K562 treated with DMSO at 1 percent for 12 hours (cell line): Measurements from ENCODE around the gene FOXB1. TPM values are rescaled to one million over a fixed set of nuclear protein-coding genes. Genes with fewer than 3 reads are reported as not detected.

Experiments used
- total RNA-seq: library from RNA; unstranded; fragments of 300-600 nt; gene quantifications from 2 replicates; pipeline ENCODE4 v1.2.3, GENCODE V29; 2022; ENCODE audit not compliant: insufficient read depth

FOXB1 gene
- total RNA-seq, result not detected in 2 replicates

DNA sequence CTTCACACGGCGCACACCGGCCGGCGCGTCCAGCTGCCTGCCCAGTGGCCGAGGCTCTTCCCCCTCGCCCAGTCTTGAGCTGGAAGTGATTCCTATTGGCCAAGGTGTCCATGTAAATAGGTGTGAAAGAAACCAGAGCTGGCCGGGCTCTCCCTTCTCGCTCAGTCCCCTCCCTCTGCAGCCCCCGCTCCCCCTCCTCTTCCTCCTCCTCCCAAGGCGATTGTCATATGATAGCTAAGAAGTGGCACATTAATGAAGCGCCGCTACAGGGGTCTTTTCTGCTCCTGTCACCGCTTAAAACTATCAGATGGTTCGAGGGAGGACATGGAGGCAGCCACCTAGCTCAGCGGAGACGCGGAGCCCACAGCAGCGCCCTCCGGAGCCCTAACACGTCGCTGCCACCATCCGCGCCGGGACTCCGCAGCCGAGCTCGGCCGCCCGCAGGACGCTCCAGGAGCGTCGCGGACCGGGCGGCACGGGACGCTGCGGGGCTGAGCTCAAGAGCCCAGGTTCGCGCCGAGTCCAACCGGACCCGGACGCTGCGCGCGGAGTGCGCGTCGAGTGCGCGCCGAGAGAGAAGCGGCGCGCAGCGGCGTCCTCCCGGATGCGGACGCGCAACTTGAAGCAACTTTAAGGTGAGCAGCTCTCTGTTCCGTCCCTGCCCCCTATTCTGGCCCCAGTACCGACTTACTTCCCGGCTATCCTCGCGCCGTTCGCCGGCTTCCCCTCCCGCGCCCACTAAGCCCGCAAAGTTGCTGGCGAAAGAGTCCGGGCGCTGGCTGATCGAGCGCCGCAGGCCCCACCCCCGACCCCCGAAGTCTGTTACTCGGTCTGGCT is at the start of gene FOXB1:
Gene FOXB1 (plus strand): TSS at position 303 of the 837 bp plus-strand sequence. CDS start 653 bp downstream, outside the sequence.

